ENCODE measurements around the gene FN1.

DNA sequence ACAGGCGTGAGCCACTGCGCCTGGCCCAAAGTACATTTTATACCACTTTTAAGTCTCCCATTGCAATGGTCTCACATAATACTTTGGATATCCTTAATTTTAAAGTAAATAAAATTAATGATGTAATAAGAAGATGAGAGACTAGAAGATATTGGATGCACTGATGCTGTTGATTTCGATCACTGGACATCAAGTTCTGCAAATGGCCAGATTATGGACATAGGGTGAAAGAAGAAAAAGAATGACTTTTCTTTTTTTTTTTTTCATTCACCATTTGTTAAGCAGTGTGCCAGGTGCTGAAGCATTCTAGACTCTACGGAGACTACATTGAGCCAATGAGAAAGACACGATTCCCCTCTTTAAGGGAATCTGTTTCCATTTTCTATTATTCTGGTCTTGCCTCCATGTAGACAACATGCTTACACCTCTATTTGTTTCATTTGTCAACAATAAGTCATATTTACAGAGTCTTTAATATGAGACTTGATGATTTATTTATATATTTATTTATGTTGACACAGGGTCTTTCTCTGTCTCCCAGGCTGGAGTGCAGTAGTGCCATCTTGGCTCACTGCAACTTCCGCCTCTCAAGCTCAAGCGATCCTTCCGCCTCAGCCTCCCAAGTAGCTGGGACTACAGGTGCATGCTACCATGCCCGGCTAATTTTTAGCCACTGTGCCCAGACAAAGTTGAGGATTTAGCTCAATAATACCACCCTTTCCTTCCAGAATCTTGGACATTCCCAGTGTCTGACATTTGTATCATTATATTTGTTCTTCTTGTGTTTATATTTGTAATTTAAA lies 23.7 kb downstream of the FN1 start:
- TF ChIP-seq, protein P1, sequence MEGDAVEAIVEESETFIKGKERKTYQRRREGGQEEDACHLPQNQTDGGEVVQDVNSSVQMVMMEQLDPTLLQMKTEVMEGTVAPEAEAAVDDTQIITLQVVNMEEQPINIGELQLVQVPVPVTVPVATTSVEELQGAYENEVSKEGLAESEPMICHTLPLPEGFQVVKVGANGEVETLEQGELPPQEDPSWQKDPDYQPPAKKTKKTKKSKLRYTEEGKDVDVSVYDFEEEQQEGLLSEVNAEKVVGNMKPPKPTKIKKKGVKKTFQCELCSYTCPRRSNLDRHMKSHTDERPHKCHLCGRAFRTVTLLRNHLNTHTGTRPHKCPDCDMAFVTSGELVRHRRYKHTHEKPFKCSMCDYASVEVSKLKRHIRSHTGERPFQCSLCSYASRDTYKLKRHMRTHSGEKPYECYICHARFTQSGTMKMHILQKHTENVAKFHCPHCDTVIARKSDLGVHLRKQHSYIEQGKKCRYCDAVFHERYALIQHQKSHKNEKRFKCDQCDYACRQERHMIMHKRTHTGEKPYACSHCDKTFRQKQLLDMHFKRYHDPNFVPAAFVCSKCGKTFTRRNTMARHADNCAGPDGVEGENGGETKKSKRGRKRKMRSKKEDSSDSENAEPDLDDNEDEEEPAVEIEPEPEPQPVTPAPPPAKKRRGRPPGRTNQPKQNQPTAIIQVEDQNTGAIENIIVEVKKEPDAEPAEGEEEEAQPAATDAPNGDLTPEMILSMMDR (conservative IDR thresholded peaks at IDR 0.05) = no peak
- TF ChIP-seq ZFX (IDR thresholded peaks at IDR 0.05) = no peak

Data from C4-2B (cell line).